NCI-H748 (cell line): ENCODE measurements around the gene RALGPS2.

Experiments used
- DNase-seq: peaks from one replicate; lab custom pipeline; 2025; ENCODE audit not compliant: unreplicated experiment; lab: John Stamatoyannopoulos, UW

The RALGPS2 gene

DNA sequence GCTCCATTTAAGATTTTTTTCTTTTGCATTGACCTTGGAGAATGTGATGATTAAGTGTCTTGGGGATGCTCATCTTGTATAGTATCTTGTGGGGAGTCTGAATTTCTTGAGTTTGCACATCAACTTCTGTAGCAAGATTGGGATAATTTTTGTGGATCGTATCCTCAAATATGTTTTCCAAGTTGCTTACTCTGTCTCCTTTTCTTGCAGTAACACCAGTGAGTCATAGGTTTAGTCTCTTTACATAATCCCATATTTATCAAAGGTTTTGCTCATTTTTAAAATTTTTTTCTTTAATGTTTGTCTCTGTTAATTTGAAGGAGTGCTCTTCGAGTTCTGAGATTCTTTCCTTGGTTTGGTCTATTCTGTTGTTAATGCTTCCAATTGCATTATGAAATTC is 187.6 kb downstream of the RALGPS2 start:
- no peak for DNase-seq

DNA sequence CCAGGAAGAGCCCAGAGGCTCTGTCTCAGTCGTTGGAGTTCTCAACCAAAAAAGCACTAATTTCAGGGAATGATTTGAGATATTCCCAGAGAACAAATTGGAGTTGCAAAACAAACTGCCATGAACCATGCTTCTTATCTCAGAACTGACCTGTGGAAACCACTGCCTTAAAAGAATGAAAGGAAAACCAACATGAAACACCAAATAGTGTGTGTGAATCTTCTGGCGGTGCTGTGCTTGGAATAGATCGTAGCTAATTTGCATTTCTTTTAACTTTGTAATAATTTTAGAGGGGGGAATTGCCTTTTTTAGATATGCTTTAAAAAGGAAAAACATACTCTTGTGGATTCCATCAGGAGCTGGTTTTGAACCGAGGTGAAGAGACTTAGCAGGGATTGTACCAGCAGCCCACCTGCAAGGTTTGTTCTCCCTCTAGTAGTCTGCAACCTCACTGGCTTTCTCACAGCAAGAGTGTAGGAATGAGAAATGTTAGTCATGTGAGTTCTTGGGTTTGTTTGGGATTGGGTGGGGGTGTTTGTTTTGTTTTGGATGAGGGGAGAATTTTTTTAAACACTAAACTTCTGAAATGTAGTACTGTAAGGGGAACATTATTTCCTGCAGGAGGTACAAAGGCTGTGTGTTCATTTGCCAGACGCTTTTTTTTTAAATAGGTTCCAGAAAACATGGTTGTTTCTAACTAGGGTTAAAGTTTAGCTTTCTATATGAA is 191.6 kb downstream of the RALGPS2 start:
- DNase-seq = no peak

DNA sequence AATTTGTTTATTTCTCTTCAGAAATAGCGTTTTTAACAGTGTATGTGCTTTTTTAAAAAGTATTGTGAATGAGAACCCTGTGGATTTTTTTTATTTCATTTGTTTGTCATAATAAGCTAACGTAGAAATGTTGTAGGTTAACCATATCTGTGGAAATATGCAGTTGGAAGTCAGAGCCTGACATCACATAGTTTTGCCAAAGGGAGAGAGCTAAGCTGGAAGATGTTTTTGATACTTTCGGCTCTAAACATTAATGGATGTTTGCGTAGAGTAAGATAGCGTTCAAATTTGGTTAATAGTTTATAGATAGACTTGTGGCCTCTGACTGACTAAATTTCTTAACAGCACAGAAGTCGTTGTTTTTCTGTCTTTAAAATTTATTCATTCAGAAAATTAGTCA is 193.3 kb downstream of the RALGPS2 start:
- DNase-seq = no peak

DNA sequence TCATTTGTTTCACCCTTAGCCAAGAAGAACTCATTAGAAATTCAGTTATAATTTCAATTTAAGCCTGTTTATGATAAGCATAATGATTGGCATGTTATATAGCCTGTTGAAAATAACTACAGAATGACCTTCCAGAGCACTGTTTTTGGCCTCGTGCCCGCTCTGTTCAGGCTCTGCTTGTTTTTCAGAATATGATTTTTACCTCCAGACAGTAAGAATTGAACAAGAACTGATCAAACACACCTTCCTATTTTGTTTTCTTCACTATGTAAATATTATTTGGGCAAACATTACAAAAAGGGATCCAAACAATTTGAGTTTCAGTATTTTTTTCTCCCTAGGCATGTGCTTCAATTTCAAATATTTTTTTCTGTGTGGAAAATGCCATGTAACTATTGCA is 193.9 kb downstream of the RALGPS2 start:
- DNase-seq = no peak

DNA sequence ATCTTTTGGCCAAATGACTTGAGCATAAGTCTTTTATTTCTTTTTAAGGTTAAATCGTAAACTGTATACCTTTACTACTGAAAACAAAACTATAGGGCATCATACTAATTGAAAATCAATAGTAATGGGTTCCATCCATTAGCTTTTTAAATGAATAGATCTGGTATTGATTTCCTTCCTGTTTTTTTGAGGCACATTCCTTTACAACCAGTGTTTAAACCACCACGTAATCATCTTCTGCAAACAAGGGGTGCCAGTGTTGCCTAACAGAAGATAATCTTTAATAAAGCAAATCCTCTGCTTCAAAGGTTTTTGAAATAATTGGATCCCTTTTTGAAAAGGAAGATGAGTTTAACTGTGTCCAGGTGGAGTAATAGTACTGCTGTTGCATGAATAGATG is 194.5 kb downstream of the RALGPS2 start:
- DNase-seq = no peak

DNA sequence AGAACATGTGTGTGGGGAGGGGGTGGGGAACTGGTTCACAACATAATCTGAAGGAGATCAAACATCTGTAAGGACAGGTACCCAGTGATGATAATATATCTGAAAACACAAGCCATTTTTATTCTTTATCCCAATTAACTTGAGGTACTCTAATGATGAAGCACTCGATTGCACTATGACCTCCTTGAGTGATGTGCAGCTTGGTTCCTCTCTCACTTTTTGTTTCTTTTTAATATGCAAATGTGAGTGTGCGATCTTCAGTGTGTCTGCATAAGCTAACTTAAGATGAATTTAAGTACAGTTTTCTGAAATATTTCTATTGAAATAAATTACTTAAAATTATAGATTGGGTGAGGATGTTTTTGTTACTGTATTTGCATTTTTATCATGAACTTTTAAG is 196.5 kb downstream of the RALGPS2 start:
- no peak for DNase-seq

DNA sequence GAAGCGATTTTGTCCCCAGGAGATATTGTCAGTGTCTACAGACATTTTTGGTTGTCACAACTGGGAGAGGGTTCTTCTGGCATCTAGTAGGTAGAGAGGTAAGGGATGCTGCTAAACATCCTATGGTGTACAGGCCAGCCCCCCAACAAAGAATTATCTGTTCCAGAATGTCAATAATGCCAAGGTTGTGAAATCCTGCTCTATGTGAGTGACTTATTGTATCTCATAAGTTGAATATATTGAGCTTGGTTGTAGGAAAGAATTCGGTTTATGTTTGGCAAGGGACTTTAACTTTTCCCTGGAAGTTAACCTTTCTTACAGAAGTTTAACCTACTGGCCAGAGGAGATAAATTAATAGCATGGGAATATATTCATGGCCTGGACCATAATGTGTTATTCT is 198.5 kb downstream of the RALGPS2 start:
- DNase-seq = no peak

DNA sequence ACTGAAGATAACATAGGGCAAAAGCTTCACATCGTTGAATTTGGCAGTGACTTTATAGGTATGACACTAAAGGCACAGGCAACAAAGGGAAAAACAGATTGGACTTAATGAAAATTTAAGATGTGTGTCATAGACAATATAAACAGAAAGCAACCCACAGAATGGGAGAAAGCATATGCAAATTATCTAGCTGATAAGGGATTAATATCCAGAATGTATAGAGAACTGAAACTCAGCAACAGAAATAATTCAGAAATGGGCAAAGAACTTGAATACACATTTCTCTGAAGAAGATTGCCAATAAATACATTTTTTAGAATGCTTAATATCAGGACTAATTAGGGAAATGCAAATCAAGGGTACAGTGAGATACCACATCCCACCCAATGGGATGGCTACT is 201.0 kb downstream of the RALGPS2 start:
- DNase-seq = no peak

DNA sequence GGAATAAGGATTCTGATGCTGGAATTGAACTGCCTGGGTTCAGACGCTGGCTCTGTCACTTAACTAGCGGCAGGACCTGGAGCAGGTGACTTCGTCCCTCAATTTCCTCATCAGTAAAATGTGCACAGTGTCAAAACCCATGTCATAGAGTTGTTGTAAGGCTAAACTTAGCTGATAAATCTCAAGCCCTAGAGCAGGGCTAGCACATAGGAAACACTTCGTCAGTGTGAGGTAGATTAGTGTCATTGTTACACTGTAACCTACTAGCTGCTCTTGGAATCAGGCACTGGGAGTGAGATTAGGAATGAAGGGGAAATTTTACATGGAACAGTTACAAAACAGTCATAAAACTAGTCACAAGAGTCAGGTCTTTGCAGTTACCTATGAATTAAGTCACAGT is 202.0 kb downstream of the RALGPS2 start:
- no peak for DNase-seq

DNA sequence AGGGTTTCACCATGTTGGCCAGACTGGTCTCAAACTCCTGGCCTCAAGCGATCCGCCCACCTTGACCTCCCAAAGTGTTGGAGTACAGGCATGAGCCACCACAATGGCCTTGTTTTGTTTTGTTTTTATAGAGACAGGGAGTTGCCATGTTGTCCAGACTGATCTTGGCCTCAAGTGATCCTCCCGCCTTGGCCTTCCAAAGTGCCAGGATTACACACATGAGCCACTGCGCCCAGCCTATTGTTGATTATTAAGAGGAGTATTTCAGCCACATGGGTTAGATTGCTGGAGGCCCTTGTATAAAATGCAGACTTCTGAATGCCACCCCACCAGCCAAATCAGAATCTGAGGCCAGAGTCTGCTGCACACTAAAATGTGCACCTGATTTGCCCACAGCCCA is 203.0 kb downstream of the RALGPS2 start:
- no peak for DNase-seq

DNA sequence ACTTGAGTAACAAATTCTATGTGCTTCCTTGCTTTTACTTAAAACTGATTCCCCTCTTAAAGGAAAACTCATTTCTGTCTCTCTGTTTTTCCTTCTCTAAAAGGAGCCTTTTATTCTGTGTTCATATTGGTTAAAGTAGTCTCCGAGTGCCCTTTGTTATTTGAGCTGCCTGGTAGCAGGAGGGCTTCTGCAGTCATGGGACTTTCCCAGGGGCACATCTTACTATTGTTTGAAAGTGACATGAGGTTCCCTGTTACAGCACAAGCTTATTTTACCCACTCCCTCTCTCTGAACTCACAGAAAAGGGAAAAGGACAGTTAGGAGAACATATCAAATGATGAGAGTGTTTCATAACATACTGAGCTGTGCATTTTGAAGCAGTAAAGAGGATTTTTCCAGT is 203.9 kb downstream of the RALGPS2 start:
- no peak for DNase-seq

DNA sequence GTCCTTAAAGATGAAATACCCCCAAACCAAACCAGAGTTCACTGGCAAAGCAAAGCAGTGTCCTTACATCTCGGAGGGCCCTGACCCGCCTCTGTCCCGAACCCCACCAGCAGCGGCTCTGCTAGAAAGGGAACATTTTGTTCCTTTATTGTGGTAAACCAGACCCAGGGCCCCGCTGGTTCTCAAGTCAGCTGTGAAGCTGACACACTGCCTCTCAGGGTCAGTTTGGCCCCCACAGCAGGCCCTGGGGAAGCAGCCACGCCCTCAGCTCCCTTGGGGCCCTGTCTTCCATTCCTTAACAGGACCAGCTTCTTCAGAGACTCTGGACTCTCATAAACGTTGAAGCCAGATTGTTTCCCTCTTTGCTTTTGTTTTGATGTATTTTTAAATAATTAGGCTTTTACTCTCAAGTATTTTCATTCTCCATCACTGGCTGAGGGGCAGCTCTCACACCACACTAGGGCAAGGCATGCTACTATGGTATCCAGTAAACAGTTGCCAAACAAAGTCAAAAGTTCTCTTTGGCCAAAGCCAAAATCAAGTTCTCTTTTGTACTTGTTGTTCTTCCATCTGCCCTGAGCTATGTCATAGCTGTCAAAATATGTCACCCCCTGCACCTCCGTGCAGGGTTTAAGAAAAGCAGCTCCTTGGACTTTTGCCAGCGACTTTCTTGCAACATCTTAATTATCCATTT is 207.0 kb downstream of the RALGPS2 start:
- DNase-seq = no peak

DNA sequence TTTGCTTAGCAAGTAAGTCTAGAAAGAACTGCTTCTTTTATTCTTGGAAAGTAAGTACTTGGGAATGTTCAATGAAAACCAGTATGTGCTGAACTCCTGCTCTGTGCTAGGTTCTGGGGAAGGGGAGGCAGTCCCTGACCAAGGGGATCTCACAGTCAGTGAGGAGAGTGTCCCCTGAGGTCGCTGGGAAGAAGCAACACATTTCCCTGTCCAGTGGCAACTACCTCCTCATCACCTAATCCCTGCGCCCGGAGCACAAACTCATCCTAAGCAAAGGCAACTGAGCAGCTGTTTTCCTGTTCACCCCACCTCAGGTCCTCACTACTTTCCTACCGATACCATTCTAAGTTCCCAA is 207.5 kb downstream of the RALGPS2 start:
- DNase-seq = no peak

DNA sequence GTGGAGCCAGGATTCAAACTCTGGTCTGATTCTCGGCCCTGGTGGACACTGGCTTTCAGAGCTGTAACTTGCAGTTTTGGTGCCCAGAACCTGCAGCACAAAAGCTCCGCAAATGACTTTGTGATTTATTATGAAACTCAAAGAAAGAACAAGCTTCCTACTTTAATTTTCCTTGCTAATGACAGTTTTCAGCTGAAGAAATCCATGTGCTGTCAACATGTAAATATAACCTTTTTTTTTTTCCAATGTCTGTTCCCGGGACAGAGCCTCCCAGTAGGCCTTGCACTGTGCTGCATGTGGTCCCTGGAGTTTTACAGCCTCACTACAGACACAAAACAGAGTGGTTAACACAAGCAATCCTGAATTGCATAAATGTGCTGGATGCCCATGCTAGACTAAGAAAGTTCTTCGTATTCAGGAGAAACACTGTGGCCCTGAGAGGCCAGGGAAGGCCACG is 208.1 kb downstream of the RALGPS2 start:
- DNase-seq = no peak

DNA sequence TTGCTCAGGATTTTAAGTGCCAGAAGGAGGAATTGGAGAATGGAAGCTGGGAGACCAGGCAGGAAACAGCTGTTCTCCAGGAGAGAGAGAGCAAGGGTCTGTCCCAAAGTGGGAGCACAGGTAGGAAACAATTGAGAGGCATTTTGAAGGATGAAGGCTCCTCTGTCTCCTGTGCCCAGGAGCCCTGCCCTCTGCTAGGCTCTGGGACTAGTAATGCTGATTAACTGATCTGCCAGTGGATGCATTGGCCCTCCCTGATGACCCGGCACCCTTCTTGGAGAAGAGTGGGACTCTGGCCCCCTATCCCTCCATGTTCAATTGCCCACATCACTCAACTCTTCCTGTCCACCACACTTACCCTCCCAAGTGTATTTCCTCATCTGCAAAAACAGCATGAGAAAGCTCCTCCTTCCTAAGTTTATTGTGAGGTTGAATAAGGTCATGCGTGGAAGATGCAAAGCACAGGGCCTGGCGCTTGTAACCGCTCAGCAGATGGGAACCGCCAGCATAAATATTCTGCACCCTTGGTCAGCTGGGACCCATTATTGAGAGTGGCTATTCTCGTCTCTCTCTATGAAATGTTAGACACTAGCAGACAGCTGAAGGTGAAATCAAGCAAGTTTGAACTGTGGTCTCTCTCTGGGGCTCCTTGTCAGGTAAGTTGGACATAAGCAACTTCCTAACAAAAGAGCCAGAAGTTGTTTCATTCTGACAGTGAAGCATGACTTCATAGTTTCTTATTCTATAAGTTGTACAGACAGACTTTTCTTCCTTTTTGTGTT is 208.9 kb downstream of the RALGPS2 start:
- DNase-seq = no peak

DNA sequence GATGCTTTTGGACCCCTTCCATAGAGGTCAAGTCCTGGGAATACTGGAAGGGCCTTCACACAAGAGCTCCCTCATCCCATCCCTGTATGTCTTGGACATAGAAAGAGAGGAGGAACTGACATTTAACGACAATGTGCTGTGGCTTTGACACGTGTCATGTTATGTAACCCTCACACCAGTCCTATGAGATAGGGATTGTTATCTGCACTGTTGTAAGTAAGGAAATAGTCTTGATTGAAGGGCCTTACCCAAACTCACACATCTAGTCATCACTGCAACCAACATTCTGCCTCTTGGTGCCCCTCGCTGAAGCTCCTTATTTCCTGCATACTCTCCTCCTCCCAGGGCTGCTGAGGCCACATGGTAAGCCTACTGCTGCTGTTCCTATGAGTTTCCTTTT is 209.5 kb downstream of the RALGPS2 start:
- DNase-seq = no peak

DNA sequence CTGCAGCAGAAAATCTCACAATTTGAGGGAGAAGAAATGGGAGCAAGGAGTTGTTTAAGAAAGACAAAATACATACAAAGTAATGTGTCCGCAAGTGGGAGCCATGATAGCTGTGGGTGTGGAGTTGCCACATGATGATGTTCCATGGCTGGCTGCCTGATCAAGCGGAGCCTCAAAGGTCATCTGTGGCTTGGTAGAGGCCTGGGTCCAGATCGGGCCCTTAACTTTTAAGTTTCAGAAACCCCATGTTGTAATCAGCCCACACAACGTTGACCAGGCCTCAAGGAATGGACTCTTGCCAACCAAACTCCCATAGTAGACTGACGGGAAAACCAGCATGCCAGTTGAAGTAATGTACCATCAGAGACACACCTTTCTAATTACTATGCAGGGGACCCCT is 210.6 kb downstream of the RALGPS2 start:
- DNase-seq = no peak

DNA sequence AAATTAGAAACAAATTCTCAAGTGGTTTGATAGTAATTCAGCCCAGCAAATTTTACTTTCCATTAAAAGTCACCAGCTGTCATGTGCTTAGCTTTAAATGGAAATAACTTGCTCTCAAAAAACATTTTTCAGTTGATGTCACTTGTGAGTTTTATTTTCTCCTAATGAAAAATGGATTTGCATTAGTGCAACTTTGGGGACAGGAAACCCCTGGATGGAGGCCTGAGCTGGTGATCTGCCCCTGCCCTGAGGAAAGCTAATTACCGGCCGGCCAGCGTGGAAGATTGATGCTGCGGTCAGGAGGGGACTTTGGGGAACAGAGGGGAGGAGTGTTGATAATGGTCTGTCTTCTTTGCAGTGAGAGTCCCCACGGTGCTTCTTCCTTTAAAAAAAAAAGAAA is 212.7 kb downstream of the RALGPS2 start:
- no peak for DNase-seq

DNA sequence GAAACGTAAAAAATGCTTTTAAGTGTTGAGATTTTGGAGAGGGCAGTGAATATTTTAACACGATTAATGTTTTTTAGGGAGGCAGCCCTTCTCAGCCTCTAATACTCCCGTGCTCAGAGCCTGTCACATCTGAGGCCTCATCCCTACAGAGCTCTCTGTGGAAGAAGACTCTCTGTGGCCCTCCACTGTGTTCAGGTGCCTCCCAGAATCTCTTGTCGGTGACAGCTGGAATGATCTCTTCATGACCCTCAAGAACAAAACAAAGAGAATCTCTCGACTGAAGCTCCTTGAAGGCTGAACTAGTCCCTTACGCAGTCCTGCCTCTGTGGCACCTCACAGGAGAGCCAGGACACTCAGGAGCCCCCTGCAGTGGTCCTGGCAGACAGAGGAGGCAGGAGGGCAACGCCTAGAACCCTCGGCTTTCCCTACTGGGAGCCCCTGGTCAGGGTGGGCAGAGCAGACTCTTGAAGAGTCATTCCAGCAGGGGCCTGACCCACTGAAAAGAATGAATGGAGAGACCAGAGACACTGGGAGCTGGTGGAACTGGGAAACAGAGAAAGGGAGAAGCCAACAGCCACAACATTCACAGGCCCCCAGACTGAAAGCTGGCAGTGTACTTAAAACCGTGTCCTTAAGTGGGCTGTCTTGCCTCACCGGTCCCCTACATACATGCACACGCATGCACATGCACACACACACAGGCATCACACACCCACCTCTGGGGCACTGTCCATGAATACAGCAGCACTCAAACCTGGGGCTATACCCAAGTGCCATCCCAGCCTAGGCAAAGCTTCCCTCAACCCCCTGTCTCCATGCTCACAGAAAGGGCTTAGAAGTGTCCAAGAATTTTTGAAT is 213.3 kb downstream of the RALGPS2 start:
- DNase-seq = no peak

DNA sequence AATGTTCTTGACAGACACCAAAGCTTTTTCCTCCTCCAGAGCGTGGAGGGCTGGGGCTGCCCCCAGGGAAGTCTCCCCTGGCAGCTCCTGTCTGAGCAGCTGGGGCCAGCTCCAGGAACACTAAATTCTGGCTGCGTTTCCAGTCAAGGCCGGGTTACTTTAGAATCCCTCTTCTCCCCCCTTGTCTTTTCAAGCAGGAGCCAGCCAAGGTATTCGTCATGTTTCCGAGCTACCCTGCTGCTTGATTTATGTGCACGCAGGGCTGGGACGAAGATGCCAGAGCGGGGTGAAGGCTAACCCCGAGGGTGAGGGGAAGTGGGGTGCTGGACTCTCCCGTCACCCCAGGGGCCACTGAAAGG is 213.9 kb downstream of the RALGPS2 start:
- no peak for DNase-seq

DNA sequence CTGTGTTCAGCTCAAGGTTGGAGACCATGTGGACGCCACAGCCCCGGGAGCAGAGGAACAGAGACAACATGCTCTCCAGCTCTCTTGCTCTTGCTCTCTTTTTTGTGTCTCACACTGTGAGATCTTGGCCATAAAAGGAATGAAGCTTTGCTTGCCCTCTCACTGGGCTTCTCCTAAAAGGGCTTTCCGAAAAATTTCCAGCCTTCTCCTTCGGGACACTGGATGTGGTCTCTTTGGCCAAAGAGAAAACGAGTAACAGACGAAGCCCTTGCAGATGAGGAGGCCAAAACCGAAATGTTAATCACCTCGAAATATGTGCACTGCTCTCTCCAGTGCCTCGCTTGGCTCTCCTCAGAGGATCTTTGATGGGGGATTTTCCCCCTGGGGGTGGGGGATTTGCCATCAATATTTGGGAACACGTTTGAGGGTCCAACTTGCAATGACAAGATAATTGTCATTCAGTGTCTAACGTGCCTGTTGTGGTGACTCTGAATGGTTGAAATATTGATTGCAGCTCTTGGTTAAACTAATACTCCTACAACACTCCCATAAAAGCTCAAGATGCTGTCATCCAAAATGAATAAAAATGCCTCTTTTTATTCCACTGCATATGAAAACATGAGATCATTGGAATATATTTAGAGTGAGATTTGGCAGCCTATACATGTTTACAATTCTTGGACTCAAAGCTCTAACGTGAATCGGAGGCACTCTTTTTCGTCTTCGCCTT is 214.5 kb downstream of the RALGPS2 start:
- no peak for DNase-seq
